IMR-90 (cell line): ENCODE results near the gene TMCC1. TPM values are rescaled to one million over a fixed set of nuclear protein-coding genes. Genes with fewer than 3 reads are reported as not detected.

Experiments
- ATAC-seq: fragments of 200-7000 bp; cut with Tn5 transposase; 2 replicates; pipeline ENCODE4 v1.9.1; 2020; ENCODE audit warnings: low read depth, mild to moderate bottlenecking, moderate library complexity
- BruUV-seq: library from RNA; stranded (reverse); fragments of 400-500 nt; replicated peaks from 2 replicates; lab custom pipeline; 2021; lab: Mats Ljungman, UMichigan
- CTCF ChIA-PET: fragments of 300-600 bp; formaldehyde crosslinking; extraction: SDS; loops from one replicate; lab custom pipeline; 2021; ENCODE audit warnings: antibody characterized with exemption; lab: Yijun Ruan, JAX
- POLR2A ChIA-PET: fragments of 300-600 bp; sonication (Branson Sonifier 250); formaldehyde crosslinking; loops from one replicate; lab custom pipeline; 2022; ENCODE audit warnings: antibody characterized with exemption; ENCODE audit not compliant: unreplicated experiment; lab: Charles Lee
- DNase-seq: peaks from one replicate; pipeline ENCODE4 v3.0.0; 2013
- H2AFZ ChIP-seq: replicated peaks from 2 replicates; pipeline ENCODE3; 2013; ENCODE audit warnings: low read length, mild to moderate bottlenecking; ENCODE audit not compliant: poor library complexity
- H2AK5ac ChIP-seq: 2 replicates; pipeline ENCODE4 v1.6.1; 2013; ENCODE audit warnings: low read depth, low read length, inconsistent platforms
- H2AK9ac ChIP-seq: replicated peaks from 2 replicates; pipeline ENCODE3; 2013; ENCODE audit warnings: mild to moderate bottlenecking, low read depth, low read length, moderate library complexity; ENCODE audit not compliant: poor library complexity
- H2BK120ac ChIP-seq: 2 replicates; pipeline ENCODE4 v1.6.1; 2013; ENCODE audit warnings: low read depth, low read length, inconsistent platforms
- H2BK15ac ChIP-seq: 3 replicates; pipeline ENCODE4 v1.6.1; 2013; ENCODE audit warnings: low read depth, low read length, inconsistent platforms
- H2BK20ac ChIP-seq: 2 replicates; pipeline ENCODE4 v1.6.1; 2013; ENCODE audit warnings: low read depth, mild to moderate bottlenecking, inconsistent platforms, low read length, moderate library complexity
- H2BK5ac ChIP-seq: 2 replicates; pipeline ENCODE4 v1.6.1; 2013; ENCODE audit warnings: mild to moderate bottlenecking, low read depth, low read length, inconsistent platforms; ENCODE audit not compliant: poor library complexity, severe bottlenecking
- H3K14ac ChIP-seq: replicated peaks from 2 replicates; pipeline ENCODE4 v1.6.1; 2013; ENCODE audit warnings: low read depth, low read length, inconsistent platforms
- H3K18ac ChIP-seq: 2 replicates; pipeline ENCODE4 v1.6.1; 2013; ENCODE audit warnings: low read depth, low read length, control low read depth
- H3K23ac ChIP-seq: 2 replicates; pipeline ENCODE4 v1.6.1; 2013; ENCODE audit warnings: low read depth, low read length, inconsistent platforms
- H3K27ac ChIP-seq: 2 replicates; pipeline ENCODE4 v1.5.1; 2013; ENCODE audit warnings: mild to moderate bottlenecking, control low read depth, low read length; ENCODE audit not compliant: insufficient read depth
- H3K27me3 ChIP-seq: 2 replicates; pipeline ENCODE4 v1.6.1; 2013; ENCODE audit warnings: low read length; ENCODE audit not compliant: control insufficient read depth, insufficient read depth
- H3K36me3 ChIP-seq: 2 replicates; pipeline ENCODE4 v1.6.1; 2013; ENCODE audit warnings: low read length, mixed read lengths; ENCODE audit not compliant: control insufficient read depth, insufficient read depth
- H3K4ac ChIP-seq: 2 replicates; pipeline ENCODE4 v1.6.1; 2013; ENCODE audit warnings: low read depth, low read length, inconsistent platforms
- H3K4me1 ChIP-seq: 2 replicates; pipeline ENCODE4 v1.6.1; 2013; ENCODE audit warnings: low read length, mixed read lengths; ENCODE audit not compliant: control insufficient read depth, insufficient read depth
- H3K4me2 ChIP-seq: 2 replicates; pipeline ENCODE4 v1.6.1; 2013; ENCODE audit warnings: low read depth, mild to moderate bottlenecking, control low read depth, low read length, moderate library complexity
- H3K4me3 ChIP-seq: 2 replicates; pipeline ENCODE4 v1.5.1; 2013; ENCODE audit warnings: low read depth, mild to moderate bottlenecking, control low read depth, low read length, moderate library complexity; ENCODE audit not compliant: insufficient read depth
- H3K56ac ChIP-seq: 2 replicates; pipeline ENCODE4 v1.6.1; 2013; ENCODE audit warnings: low read length, inconsistent platforms; ENCODE audit not compliant: insufficient read depth; ENCODE audit errors: extremely low read depth
- H3K79me1 ChIP-seq, 2 experiments: 2 replicates each; pipeline ENCODE4 v1.6.1; 2013; ENCODE audit warnings: low read length in 2 of 2, inconsistent platforms in 1 of 2, low read depth in 1 of 2
- H3K9ac ChIP-seq: 2 replicates; pipeline ENCODE4 v1.6.1; 2013; ENCODE audit warnings: low read depth, low read length, control low read depth
- H3K9me1 ChIP-seq: 2 replicates; pipeline ENCODE4 v1.6.1; 2013; ENCODE audit warnings: low read length, inconsistent platforms; ENCODE audit not compliant: insufficient read depth
- H3K9me3 ChIP-seq: 2 replicates; pipeline ENCODE4 v1.6.1; 2013; ENCODE audit warnings: low read length; ENCODE audit not compliant: control insufficient read depth, insufficient read depth
- H4K20me1 ChIP-seq: 2 replicates; pipeline ENCODE4 v1.6.1; 2013; ENCODE audit warnings: low read length, inconsistent platforms; ENCODE audit not compliant: insufficient read depth
- H4K5ac ChIP-seq: 2 replicates; pipeline ENCODE4 v1.6.1; 2013; ENCODE audit warnings: mild to moderate bottlenecking, low read depth, low read length, control low read depth
- H4K8ac ChIP-seq, 2 experiments: 2 replicates each; pipeline ENCODE4 v1.6.1; 2013; ENCODE audit warnings: low read depth in 2 of 2, low read length in 2 of 2, control low read depth in 1 of 2, inconsistent platforms in 1 of 2
- H4K91ac ChIP-seq: 2 replicates; pipeline ENCODE4 v1.6.1; 2013; ENCODE audit warnings: low read depth, low read length, inconsistent platforms; ENCODE audit not compliant: insufficient read depth
- MAFK ChIP-seq: IDR thresholded peaks from 2 replicates; pipeline ENCODE4 v1.6.1; 2012; ENCODE audit warnings: low read depth, low read length, improper control_type of control experiment
- POLR2A ChIP-seq: IDR thresholded peaks from 2 replicates; pipeline ENCODE4 v1.6.1; 2012; ENCODE audit warnings: mild to moderate bottlenecking, low read depth, low read length
- RAD21 ChIP-seq: IDR thresholded peaks from 2 replicates; pipeline ENCODE4 v1.6.1; 2012; ENCODE audit warnings: low read length, improper control_type of control experiment
- SMC3 ChIP-seq: fragments of 150-350 bp; IDR thresholded peaks from 2 replicates; pipeline ENCODE4 v1.6.1; 2016; ENCODE audit warnings: low read depth, mild to moderate bottlenecking, antibody characterized with exemption, low read length, moderate library complexity
- WGBS, 2 experiments: methylation state at CpG; one replicate each; pipeline versions ENCODE4 v1.1.5 to v1.1.7; 2013; ENCODE audit warnings: missing lambda C conversion rate in 2 of 2; ENCODE audit not compliant: insufficient read length in 1 of 2; ENCODE audit errors: extremely low coverage in 2 of 2; 5-methylcytosine and 5-hydroxymethylcytosine counted together
- dilution Hi-C: fragments of 300-500 bp; cut with HindIII; formaldehyde crosslinking; loops from one replicate; pipeline ENCODE4 v1.14.3; 2018; ENCODE audit warnings: low sequenced_read_pairs; ENCODE audit not compliant: unreplicated experiment
- in situ Hi-C: fragments of 300-500 bp; cut with MboI; formaldehyde crosslinking; loops from 3 replicates; pipeline ENCODE4 v1.14.3; 2019; ENCODE audit warnings: low sequenced_read_pairs, inconsistent platforms, mixed read lengths
- intact Hi-C: fragments of 100-400 bp; cut with micrococcal nuclease; formaldehyde crosslinking; loops from 2 replicates; pipeline ENCODE4 v1.10.0; 2022
- polyA plus RNA-seq, 3 experiments: library from polyadenylated mRNA; depleted of rRNA; stranded (reverse); fragments of >200 nt; gene quantifications; 2 replicates each; pipeline ENCODE4 v1.2.3, GENCODE V29; 2012; ENCODE audit warnings: low replicate concordance in 1 of 3
- total RNA-seq: library from RNA; depleted of rRNA; stranded (reverse); fragments of >200 nt; gene quantifications from 2 replicates; pipeline ENCODE4 v1.2.3, GENCODE V29; 2012
- TF ChIP-seq, protein P1 (sequence below): conservative IDR thresholded peaks from 2 replicates; pipeline ENCODE4 v1.5.1; 2012; ENCODE audit warnings: mild to moderate bottlenecking, low read depth, low read length, improper control_type of control experiment
- TF ChIP-seq, protein P2 (sequence below): fragments of 150-350 bp; IDR thresholded peaks from 2 replicates; pipeline ENCODE4 v1.6.1; 2017; ENCODE audit warnings: mild to moderate bottlenecking, antibody characterized with exemption, low read length, low read depth

TMCC1 gene
- total and polyA plus RNA-seq, 2 of the 4 experiments (the other 2 are of a cell fraction), result 5.0 to 7.3 TPM

DNA sequence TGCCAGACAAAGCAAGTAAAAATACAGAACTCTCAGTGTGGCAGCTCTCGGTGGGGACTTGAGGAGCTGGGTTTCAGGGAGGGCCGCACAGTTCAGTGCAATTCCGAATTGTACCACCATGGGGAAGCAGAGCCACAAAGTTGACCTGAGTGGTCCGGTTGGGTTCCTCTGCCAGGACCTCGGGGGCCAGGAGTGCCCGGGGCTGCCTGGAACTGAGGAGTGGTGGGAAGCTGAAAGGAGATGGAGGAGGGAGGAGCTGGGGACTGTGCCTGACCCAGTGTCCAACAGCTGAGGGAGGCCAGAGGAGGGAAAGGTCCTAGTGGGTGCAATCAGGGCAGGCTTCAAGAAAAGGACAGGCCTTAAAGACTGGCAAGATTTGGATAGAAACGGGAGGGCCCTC lies 48.8 kb upstream of the TMCC1 start:
- 5% methylated on average over 3 of the region's 7 CpGs; no CpG with 5 or more reads in 1 of the 2 experiments for WGBS, 2 experiments
- Histone ChIP-seq H2BK5ac (no peak overlapping the region), H3K27ac (no peak overlapping the region), H4K5ac (no peak overlapping the region), H2BK20ac (no peak overlapping the region), H2BK15ac (no peak overlapping the region), H2AK5ac (no peak overlapping the region), H3K4me2 (no peak overlapping the region), H3K4me1 (no peaks in the 10 kb centered on the region), H2AK9ac (peak overlapping the region; percentile 76), H3K9me3 (peaks cover 4% of the 10 kb centered on the region), H3K27me3 (peaks cover 41% of the 10 kb centered on the region), H2AFZ (peak overlapping the region; percentile 61), H4K8ac (no peak overlapping the region), H3K4me3 (no peak overlapping the region), H3K79me1 (no peaks in the 10 kb centered on the region), H4K91ac (no peak overlapping the region), H3K36me3 (no peaks in the 10 kb centered on the region), H3K56ac (no peak overlapping the region), H3K18ac (no peak overlapping the region), H3K9me1 (no peaks in the 10 kb centered on the region), H4K20me1 (no peaks in the 10 kb centered on the region), H3K14ac (no peak overlapping the region), H3K9ac (no peak overlapping the region), H3K4ac (no peak overlapping the region), H3K23ac (no peak overlapping the region; the same call in 1 of the 2 replicates), H2BK120ac (no peak overlapping the region)
- TF ChIP-seq MAFK (no peak), RAD21 (peak; percentile 88), SMC3 (peak; percentile 90), POLR2A (no peak)
- TF ChIP-seq, protein P1, sequence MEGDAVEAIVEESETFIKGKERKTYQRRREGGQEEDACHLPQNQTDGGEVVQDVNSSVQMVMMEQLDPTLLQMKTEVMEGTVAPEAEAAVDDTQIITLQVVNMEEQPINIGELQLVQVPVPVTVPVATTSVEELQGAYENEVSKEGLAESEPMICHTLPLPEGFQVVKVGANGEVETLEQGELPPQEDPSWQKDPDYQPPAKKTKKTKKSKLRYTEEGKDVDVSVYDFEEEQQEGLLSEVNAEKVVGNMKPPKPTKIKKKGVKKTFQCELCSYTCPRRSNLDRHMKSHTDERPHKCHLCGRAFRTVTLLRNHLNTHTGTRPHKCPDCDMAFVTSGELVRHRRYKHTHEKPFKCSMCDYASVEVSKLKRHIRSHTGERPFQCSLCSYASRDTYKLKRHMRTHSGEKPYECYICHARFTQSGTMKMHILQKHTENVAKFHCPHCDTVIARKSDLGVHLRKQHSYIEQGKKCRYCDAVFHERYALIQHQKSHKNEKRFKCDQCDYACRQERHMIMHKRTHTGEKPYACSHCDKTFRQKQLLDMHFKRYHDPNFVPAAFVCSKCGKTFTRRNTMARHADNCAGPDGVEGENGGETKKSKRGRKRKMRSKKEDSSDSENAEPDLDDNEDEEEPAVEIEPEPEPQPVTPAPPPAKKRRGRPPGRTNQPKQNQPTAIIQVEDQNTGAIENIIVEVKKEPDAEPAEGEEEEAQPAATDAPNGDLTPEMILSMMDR, result peak; percentile 72
- TF ChIP-seq, protein P2, sequence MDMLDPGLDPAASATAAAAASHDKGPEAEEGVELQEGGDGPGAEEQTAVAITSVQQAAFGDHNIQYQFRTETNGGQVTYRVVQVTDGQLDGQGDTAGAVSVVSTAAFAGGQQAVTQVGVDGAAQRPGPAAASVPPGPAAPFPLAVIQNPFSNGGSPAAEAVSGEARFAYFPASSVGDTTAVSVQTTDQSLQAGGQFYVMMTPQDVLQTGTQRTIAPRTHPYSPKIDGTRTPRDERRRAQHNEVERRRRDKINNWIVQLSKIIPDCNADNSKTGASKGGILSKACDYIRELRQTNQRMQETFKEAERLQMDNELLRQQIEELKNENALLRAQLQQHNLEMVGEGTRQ, result no peak
- ATAC-seq (peak; percentile 98), DNase-seq (peak; percentile 49)
- no TSS peak for BruUV-seq
- in situ Hi-C loops (loop anchor here (5.0 kb wide), 1 partner anchor 155 kb away; no protein-coding TSS in a partner anchor), dilution Hi-C loops (no loop called here), intact Hi-C loops (loop anchor here (2.0 kb wide), 2 partner anchors 63 to 157 kb away; no protein-coding TSS in a partner anchor)
- ChIA-PET CTCF (interaction anchor here (0.6 to 2.0 kb wide), 12 partner anchors 13 to 450 kb away, joined by 3 to 8 read pairs (median 4); no protein-coding TSS in a partner anchor), POLR2A (interaction anchor here (0.5 kb wide), 1 partner anchor 75 kb away, joined by 3 read pairs; no protein-coding TSS in a partner anchor)
